Motor neuron (in vitro differentiated cells): ENCODE data around the gene LIMD2. TPM values are rescaled to one million over a fixed set of nuclear protein-coding genes. Genes with fewer than 3 reads are reported as not detected.
A peak's percentile ranks its signal among the peaks of the same experiment; 100 is the strongest.
"Not testable (repeated sequence)": the region's sequence is repeated elsewhere in the genome, so short reads cannot be mapped to it uniquely, and the experiment has no call there.

Experiments
- ATAC-seq, 8 experiments: fragments of 200-7000 bp; cut with Tn5 transposase; replicated peaks in 6 of 8; 2 replicates each; pipeline ENCODE4 v1.8.0; 2021; ENCODE audit warnings: mild to moderate bottlenecking in 8 of 8, moderate library complexity in 8 of 8
- H3K27ac ChIP-seq, 2 donors: fragments of 250-450 bp; sonication (Bioruptor Pico); 2 replicates each; pipeline ENCODE4 v1.9.0; 2021; ENCODE audit warnings: antibody characterized with exemption in 2 of 2, mild to moderate bottlenecking in 2 of 2, moderate library complexity in 1 of 2
- H3K4me1 ChIP-seq, 2 donors: fragments of 250-450 bp; sonication (Bioruptor Pico); replicated peaks in 1 of 2; 2 replicates each; pipeline ENCODE4 v1.6.1; 2021; ENCODE audit warnings: antibody characterized with exemption in 2 of 2, mild to moderate bottlenecking in 2 of 2, moderate library complexity in 1 of 2
- H3K4me3 ChIP-seq, 5 donors: fragments of 250-450 bp; sonication (Bioruptor Pico); 2 replicates each; pipeline ENCODE4 v1.9.0; 2021; ENCODE audit warnings: antibody characterized with exemption in 5 of 5, mild to moderate bottlenecking in 5 of 5, moderate library complexity in 4 of 5
- WGBS, 10 experiments: fragments of 450-650 bp; shearing (Covaris generic); methylation state at CpG; one replicate each; pipeline ENCODE4 v1.0.0; 2022; 5-methylcytosine and 5-hydroxymethylcytosine counted together
- in situ Hi-C, 9 experiments: fragments of 400-800 bp; cut with MboI; loops; one replicate each; pipeline ENCODE4 v1.15.0; 2021; ENCODE audit warnings: low sequenced_read_pairs in 9 of 9, low pct_unique_long_range_greater_than_20kb in 2 of 9; ENCODE audit not compliant: unreplicated experiment in 9 of 9
- total RNA-seq, 8 experiments: library from RNA; unstranded; fragments of 300-600 nt; gene quantifications; 2 replicates each; pipeline versions ENCODE4 v1.2.3 to v1.2.4, GENCODE V29; 2022

The LIMD2 gene
- total RNA-seq, result 10 to 100 TPM in 5 of 8 experiments, 1 to 10 TPM in 2, under 1 TPM in 1; 0.97 to 64.4 (median 17.8) TPM

DNA sequence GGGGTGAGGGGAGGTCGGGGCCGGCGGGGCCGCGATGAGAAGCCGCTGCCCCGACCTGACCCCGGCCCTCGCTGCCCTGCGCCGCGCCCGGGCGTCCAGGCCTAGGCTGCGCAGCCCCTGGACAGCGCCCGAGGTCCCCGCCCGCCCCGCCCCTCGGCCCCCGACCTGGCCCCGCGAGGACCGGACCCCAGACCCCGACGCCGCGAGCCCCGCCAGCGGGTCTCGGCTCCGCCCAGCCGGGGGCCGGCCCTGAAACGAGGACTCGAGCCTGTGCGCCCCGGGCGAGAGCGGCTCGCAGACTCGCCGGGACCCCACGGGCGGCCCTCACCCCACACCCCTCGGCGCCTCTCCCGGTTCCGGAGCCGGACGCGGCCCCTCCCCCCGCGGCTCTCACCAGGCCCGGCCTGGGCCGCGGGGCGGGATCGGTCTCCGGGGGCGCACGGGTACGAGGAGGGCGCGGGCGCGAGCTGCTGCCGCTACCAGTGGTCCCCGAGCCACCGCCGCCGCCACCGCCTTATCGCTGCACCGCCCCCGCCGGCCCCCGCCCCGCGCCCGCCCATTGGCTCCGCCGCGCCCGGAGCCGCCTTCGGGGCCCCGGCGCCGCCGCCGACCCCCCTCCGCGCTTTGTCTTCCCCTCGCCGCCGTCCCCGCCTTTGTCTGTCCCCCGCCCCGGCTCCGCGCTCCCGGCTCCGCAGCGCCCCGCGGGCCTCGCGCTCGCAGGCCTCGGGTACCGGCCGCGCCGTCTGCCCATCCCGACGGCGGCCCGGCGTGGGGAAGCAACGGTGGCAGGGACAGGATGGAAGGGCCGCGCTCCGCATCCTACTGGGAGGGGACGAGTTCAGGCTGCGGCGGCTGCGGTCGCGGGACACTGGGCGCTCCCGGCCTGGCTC, at the start of gene LIMD2:
TSS of gene LIMD2 (minus strand) at position 488 of the 890 bp plus-strand sequence. CDS start 827 bp downstream, outside the sequence.
- in situ Hi-C loops, result no loop called here
- Histone ChIP-seq H3K4me1 (peaks cover 18 to 37% of the 10 kb centered on the region in 2 donors), H3K27ac (peak within 1 kb of the TSS; percentile 89 to 92), H3K4me3 (peak within 1 kb of the TSS; percentile 55 to 97 (median 77))
- peak; percentile 20 to 68 (median 44) for ATAC-seq
- WGBS, 10 experiments, result no CpG with 5 or more reads among the region's 133 CpGs

DNA sequence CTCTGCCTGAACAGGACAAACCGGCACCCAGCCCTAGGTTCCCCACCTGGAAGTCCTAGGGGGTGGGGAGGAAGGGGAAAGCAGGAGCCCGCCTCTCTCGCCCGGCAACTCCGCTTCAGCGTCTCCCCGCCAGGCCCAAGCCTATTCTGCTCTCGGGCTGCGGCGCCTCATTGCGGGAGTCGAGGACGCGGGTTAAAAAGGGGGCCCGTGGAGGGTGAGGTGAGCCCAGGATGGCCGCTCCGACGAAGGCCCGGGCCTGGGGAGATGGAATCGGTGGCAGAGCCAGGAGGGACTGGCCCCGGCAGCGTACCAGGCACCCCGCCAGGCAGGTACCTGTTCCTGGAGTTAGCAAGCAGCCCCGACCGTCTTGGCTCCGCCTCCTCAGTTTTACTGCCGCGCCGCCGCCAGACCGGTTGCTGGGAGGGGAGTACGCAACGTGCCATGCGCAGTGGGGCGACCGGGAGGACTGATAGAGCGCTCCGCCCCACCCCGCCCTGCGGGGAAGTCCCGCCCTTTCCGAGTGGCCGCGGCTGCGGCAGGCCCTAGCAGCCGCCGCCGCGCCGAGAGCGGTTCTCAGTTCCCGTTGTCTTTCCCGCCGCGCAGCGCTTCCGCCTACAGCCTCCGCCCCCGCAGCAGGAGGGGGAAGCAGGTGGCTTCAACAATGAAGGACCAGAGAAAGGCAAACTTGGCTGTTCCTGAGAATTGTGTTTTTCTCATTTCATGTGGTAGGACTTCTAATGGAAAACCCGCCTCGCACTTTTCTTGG, 41.7 kb upstream of the LIMD2 start, which contains the start of gene STRADA:
TSS of gene STRADA (minus strand) at position 392 of the 766 bp plus-strand sequence. CDS start 13,430 bp downstream, outside the sequence.
- Histone ChIP-seq H3K27ac (peak within 1 kb of the TSS; percentile 69 to 87), H3K4me1 (peaks cover 7 to 9% of the 10 kb centered on the region in 2 donors), H3K4me3 (peak within 1 kb of the TSS; percentile 76 to 99 (median 86))
- WGBS, 10 experiments, result 0 to 20% (median 0%) methylated on average over 1 to 6 of the region's 61 CpGs; no CpG with 5 or more reads in 6 of the 10 experiments
- ATAC-seq, result peak; percentile 80 to 98 (median 96)
- in situ Hi-C loops, result no loop called here

DNA sequence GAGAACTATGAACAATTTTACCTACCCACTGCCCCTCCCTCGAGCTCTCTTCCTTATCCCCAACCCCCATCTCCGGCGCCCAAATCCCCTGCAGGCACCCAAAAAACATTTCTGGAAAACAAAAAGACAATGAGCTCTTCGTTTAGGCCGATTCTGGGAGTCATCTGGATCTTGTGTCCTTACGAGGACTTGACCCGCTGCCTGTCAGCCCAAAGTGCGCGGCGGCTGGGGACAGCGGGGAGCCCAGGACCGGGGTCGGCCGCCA, 41.1 kb upstream of the LIMD2 start:
- H3K4me3 ChIP-seq, result peak overlapping the region; percentile 76 to 99 (median 86)
- in situ Hi-C loops, result no loop called here
- 0% methylated on average over 6 to 10 of the region's 14 CpGs; no CpG with 5 or more reads in 6 of the 10 experiments for WGBS, 10 experiments

DNA sequence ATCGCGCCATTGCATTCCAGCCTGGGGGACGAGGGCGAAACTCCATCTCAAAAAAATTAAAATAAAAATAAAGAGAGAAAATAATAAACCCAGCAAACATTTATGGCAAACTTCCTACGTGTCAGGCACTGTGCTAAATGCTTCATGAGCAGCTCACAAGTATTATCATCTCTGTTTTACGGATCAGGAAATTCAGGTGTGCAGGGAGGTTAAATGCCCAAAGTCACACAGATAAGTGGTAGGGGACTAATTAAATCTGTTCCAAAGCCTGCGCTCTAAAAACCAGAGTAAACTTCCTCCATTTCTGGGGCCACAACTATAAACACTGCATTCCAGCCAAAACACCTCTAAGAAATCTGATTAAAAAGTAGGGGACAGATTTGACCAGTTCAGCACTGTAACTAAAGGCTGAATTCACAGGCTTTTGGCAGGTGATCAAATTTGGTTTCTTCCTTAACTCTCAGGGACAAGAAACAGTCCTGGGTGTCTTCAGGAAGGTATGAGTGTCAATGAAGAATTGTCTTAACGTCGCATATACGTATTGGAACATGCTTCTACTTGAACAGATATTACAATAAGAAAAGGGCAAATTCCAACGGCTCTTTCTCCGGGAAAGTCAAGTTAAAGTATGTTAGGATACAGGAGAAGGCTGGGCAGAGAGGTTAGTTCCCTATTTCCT, 40.7 kb upstream of the LIMD2 start:
- in situ Hi-C loops, result no loop called here
- Histone ChIP-seq H3K27ac (peak overlapping the region; percentile 66 to 87), H3K4me1 (peaks cover 7 to 9% of the 10 kb centered on the region in 2 donors), H3K4me3 (peak overlapping the region; percentile 76 to 99 (median 86))
- ATAC-seq, result no peak
- WGBS, 10 experiments, result 5 to 90% (median 41%) methylated on average over 2 to 7 of the region's 12 CpGs; no CpG with 5 or more reads in 1 of the 10 experiments

More for the DNA sequence above, 41.1 kb upstream of the LIMD2 start:
- Histone ChIP-seq H3K4me1 (peaks cover 7 to 9% of the 10 kb centered on the region in 2 donors), H3K27ac (peak overlapping the region; percentile 66 to 87)
- ATAC-seq, result peak in 2 of 8 experiments; percentile 33 to 40

DNA sequence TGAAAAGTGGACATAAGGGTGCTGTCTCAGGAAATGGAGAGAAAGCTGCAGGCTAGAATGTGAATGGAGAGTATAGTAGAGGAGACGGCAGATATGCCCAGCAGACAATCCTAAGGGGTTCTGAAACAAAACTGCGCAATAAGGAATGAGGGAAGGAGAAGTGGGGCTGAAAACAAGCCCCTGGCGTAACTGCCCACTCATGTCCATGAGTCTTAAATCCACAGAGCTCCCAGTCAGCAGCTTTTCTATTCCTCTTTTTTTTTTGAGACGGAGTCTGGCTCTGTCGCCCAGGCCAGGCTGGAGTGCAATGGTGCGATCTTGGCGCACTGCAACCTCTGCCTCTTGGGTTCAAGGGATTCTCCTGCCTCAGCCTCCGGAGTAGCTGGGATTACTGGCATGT, 35.8 kb upstream of the LIMD2 start:
- H3K4me3 ChIP-seq, result no peak overlapping the region
- no peak for ATAC-seq
- in situ Hi-C loops, result no loop called here
- WGBS, 10 experiments, result 60 to 100% (median 99%) methylated on average over 1 to 7 of the region's 8 CpGs
- H3K27ac ChIP-seq, result no peak overlapping the region
- H3K4me1 ChIP-seq, result peaks cover 6 to 7% of the 10 kb centered on the region in 2 donors

DNA sequence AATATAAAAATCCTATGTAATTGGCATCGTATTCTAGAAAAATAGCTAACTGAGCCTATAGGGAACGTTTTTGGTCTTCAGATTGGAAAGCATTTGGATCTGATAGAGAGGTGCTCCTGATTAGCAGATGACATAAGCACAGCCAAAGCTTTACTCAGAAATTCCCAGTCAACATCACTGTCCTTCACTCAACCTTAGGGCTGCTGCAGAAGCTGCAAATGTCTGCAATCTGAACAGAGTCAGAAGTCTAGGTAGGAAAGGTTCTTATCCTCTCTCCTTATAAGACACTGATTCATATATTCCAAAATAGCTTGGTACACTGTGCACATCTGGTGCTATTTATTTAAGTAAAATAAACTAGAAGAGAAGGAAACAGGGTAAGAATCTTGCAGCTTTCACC, 22.5 kb upstream of the LIMD2 start:
- no peak overlapping the region for H3K4me3 ChIP-seq
- WGBS, 10 experiments, result 48 to 69% (median 59%) methylated on average over 2 of the region's 2 CpGs; no CpG with 5 or more reads in 4 of the 10 experiments
- no peak overlapping the region for H3K27ac ChIP-seq
- in situ Hi-C loops, result no loop called here
- no peak for ATAC-seq
- H3K4me1 ChIP-seq, result no peaks in the 10 kb centered on the region

DNA sequence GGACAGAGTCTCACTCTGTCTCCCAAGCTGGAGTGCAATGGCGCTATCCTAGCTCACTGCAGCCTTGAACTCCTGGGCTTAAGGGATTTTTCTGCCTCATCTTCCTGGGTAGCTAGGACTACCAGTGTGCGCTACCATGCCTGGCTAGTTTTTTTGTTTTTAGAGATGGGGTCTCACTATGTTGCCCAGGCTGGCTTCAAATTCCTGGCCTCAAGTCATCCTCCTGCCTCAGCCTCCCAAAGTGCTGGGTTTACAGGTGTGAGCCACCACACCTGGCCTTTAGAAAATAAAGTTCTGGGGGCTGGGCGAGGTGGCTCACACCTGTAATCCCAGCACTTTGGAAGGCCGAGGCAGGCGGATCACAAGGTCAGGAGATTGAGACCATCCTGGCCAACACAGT, 20.3 kb upstream of the LIMD2 start:
- H3K4me3 ChIP-seq, H3K27ac ChIP-seq, H3K4me1 ChIP-seq, ATAC-seq, in situ Hi-C loops: not testable (repeated sequence)
- 90 to 100% (median 100%) methylated on average over 1 to 3 of the region's 5 CpGs; no CpG with 5 or more reads in 3 of the 10 experiments for WGBS, 10 experiments

DNA sequence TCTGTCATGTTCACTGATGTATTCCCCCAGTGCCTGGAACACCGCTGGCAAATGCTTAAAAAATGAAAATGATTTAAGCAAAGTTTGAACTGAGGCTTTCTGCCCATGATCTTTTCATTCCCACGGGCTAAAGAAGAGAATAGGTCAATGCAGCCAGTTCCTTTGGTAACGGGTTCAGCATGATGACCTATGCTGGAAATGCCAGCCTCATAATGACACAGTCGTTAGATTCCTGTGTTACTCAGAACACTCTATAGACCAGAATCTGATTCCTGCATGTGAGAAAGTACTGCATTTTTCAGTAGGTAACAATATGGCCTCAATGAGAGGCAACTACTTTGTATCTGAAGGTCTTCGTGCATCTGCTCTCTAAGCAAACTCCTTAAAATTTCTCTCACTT, 19.1 kb upstream of the LIMD2 start:
- Histone ChIP-seq H3K27ac (no peak overlapping the region), H3K4me3 (no peak overlapping the region), H3K4me1 (no peaks in the 10 kb centered on the region)
- WGBS, 10 experiments, result 57 to 90% (median 72%) methylated on average over 2 to 5 of the region's 5 CpGs; no CpG with 5 or more reads in 2 of the 10 experiments
- in situ Hi-C loops, result no loop called here
- peak in 2 of 8 experiments; percentile 62 to 95 for ATAC-seq

DNA sequence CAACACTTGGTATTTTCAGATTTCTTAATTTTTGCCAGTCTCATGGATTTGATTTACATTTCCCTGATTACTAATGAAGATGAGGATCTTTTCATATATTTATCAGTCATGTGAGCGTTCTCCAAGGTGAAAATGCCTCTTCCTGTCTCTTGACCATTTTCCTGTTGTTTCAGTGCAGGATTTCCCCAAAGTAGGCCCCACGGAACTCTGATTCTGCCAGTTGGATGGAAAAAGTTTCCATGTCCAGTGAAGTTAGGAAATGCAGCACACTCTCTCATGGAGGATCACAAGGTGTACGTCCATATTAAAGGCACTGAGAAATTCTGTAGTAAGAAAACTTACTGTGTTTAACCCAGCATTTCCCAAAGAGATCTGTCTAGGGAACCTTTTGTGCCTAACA, 16.5 kb upstream of the LIMD2 start:
- Histone ChIP-seq H3K4me3 (no peak overlapping the region), H3K4me1 (no peaks in the 10 kb centered on the region), H3K27ac (no peak overlapping the region)
- in situ Hi-C loops, result no loop called here
- 80 to 100% (median 93%) methylated on average over 1 to 3 of the region's 3 CpGs; no CpG with 5 or more reads in 2 of the 10 experiments for WGBS, 10 experiments
- no peak for ATAC-seq

DNA sequence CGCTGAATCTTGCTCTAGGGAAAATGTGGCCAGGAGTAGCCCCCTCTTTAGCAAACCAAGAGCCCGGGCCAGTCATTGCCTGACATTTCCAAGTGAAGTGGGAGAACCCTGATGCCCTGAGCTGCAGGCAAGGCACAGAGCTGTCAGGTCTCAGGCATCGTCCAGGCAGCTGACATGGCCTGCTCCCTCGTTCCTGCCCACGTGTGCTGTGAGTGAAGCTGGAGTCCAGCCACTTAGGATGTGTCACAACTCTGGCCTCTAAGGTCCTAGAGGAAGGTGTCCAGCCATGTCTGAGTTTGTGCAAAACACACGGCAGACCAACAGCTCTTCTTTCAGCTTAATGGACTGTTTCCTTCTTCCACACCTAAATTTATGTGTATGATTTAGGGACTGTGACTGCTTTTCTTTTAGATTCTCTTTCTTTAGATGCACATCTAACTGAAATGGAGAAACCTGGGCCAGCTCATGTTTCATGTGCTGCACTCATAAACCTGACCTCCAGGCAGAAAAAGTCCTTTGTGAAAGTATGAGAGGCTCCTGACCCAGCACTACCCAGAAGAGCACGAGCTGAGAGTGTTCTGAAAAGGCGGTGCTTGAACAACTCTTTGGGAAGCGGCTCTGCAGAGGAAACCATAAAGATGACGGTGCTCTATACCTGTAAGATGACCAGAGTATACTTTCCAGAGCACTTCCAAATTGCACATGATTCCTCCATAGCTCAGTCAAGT, 14.8 kb upstream of the LIMD2 start:
- in situ Hi-C loops, result no loop called here
- H3K27ac ChIP-seq, result no peak overlapping the region
- peak in 2 of 8 experiments; percentile 20 to 67 for ATAC-seq
- 20 to 95% (median 80%) methylated on average over 1 to 7 of the region's 10 CpGs; no CpG with 5 or more reads in 1 of the 10 experiments for WGBS, 10 experiments
- H3K4me3 ChIP-seq, result no peak overlapping the region
- no peaks in the 10 kb centered on the region for H3K4me1 ChIP-seq

DNA sequence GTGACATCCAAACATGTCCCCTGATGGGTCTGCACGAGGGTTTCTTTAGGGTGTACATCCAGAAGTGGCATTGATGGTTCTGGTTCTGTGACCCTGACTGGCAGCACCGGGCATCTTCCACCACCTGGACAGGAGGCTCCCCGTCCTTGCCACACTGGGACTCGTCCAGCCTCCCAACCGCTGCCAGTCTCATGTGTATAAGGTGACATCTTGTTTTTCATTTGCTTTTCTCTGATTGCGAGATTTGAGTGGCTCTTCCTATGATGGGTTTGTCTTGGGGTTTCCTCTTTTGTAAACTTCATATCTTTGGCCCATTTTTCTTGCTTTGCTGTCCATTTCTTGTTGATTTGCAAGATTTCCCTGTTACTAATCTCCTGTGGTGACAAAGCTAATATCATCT, 9.2 kb upstream of the LIMD2 start:
- in situ Hi-C loops, result no loop called here
- Histone ChIP-seq H3K4me1 (no peaks in the 10 kb centered on the region), H3K27ac (no peak overlapping the region), H3K4me3 (no peak overlapping the region)
- 82 to 100% (median 100%) methylated on average over 1 to 2 of the region's 6 CpGs; no CpG with 5 or more reads in 5 of the 10 experiments for WGBS, 10 experiments
- no peak for ATAC-seq

DNA sequence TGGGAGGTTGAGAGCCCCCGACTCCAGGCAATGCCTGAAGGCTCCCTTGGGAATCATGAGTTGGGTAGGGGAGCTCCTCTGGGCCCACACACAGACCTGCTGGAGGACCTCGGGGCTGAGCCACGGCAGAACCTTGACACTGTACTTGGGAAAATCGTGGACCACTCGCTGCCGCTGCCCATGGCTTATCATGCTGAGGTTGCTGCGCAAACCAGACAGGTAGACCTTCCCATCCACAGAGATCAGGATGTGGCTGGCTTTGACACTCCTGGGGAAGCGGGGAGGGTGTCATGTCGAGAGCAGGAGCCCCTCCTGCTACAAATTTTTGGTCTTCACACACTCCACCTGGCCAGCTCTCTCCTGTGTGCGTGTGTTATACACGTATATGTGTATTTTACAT, 7.2 kb upstream of the LIMD2 start:
- H3K27ac ChIP-seq, result no peak overlapping the region
- peaks cover 2 to 4% of the 10 kb centered on the region in 2 donors for H3K4me1 ChIP-seq
- in situ Hi-C loops, result no loop called here
- WGBS, 10 experiments, result 81 to 100% (median 94%) methylated on average over 1 to 7 of the region's 11 CpGs; no CpG with 5 or more reads in 5 of the 10 experiments
- no peak for ATAC-seq
- H3K4me3 ChIP-seq, result no peak overlapping the region
